H1 (cell line): ENCODE results near the gene EMP2. TPM values are rescaled to one million over a fixed set of nuclear protein-coding genes. Genes with fewer than 3 reads are reported as not detected.

Experiments
- EP300 ChIP-seq, 2 experiments: IDR thresholded peaks; 1 replicate in 1 of 2; 2 replicates in 1 of 2; pipeline ENCODE4 v1.6.1; 2011 to 2012; ENCODE audit warnings: low read depth in 2 of 2, low read length in 2 of 2, mild to moderate bottlenecking in 2 of 2, borderline replicate concordance in 1 of 2, inconsistent platforms in 1 of 2, moderate library complexity in 1 of 2
- NRF1 ChIP-seq: IDR thresholded peaks from 2 replicates; pipeline ENCODE4 v1.6.1; 2011; ENCODE audit warnings: mild to moderate bottlenecking, low read depth, low read length, improper control_type of control experiment
- polyA plus RNA-seq, 7 experiments: library from polyadenylated mRNA; depleted of rRNA in 3 of 7; stranded (reverse) in 5 of 7; unstranded in 2 of 7; fragments of >200 nt in 5 of 7; fragments of 200-250 nt in 2 of 7; gene quantifications; 1 replicate in 5 of 7; 2 replicates in 1 of 7; 4 replicates in 1 of 7; pipeline versions ENCODE4 v1.2.1 to v1.2.3, GENCODE V29; 2011 to 2013; ENCODE audit warnings: missing spikeins in 2 of 7, mixed read lengths in 2 of 7
- small RNA-seq: library from polyadenylated mRNA; stranded (forward); fragments of <200 nt; extraction: miRNeasy Mini kit (QIAGEN cat#:217004); gene quantifications from one replicate; pipeline ENCODE3, GENCODE V24; 2013; ENCODE audit not compliant: insufficient read depth
- total RNA-seq: library from RNA; stranded (reverse); fragmentation: NEBNext Ultra II Directional; extraction: Animal tissue kit (Norgen Biotek cat#: 25700); gene quantifications from 2 replicates; pipeline ENCODE4 v1.2.1, GENCODE V29; 2021

Gene EMP2
- total and polyA plus RNA-seq, 2 of the 8 experiments (the other 6 are each of a cell fraction or from before 2014, with no cell fraction given) = 22.6 to 23.3 TPM

DNA sequence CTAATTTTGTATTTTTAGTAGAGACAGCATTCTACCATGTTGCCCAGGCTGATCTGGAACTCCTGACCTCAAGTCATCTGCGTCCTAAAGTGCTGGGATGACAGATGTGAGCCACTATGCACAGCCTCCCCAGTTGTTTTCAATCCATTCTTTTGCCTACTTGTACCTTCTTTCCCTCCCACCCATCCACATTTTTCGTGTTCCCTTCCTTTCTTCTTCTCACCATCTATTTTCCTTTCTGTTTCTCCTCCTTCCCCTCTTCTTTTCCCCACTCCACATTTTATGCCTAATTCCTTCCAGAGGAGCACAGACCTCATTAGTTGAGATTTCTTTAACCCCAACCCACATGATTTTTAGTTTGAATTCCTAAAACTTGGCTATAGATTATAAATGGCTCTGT, 100.2 kb downstream of the EMP2 start (continued):
- TF ChIP-seq EP300 (IDR thresholded peaks at IDR 0.05; ENCODE audit: borderline replicate concordance in 1 of 2, low read depth in 2 of 2, low read length in 2 of 2) = no peak
- TF ChIP-seq NRF1 = no peak

Small RNA genes lying within 50 kb of the gene (small RNA-seq; reads per million reads assigned to genes)
- not detected for gene RNU6-633P

Other genes starting within 250 kb of the EMP2 start
- gene ATF7IP2, start 194.5 kb downstream of the EMP2 start, total RNA-seq = 32.8 and 38.2 TPM in 2 replicates
- 17.0 and 28.7 TPM in 2 replicates for gene ATF7IP2, start 194.5 kb downstream of the EMP2 start, polyA plus RNA-seq (2011; rRNA removed)
- gene TEKT5, start 114.3 kb upstream of the EMP2 start, total RNA-seq = not detected in 2 replicates
- gene TEKT5, start 114.3 kb upstream of the EMP2 start, polyA plus RNA-seq (2011; rRNA removed) = 0.24 and 0.95 TPM in 2 replicates
- gene NUBP1, start 163.2 kb upstream of the EMP2 start, total RNA-seq = 28.2 and 32.1 TPM in 2 replicates
- 29.1 and 32.2 TPM in 2 replicates for gene NUBP1, start 163.2 kb upstream of the EMP2 start, polyA plus RNA-seq (2011; rRNA removed)
- 3.1 and 3.2 TPM in 2 replicates for gene TVP23A, start 238.2 kb upstream of the EMP2 start, total RNA-seq
- 2.2 TPM in 2 replicates for gene TVP23A, start 238.2 kb upstream of the EMP2 start, polyA plus RNA-seq (2011; rRNA removed)